Activated CD4-positive, alpha-beta memory T cell treated with anti-CD3 and anti-CD28 coated beads, Interleukin-2, amount 10 ng/mL, durations not matched to agents 7 days and 5 days (primary cell): ENCODE data around the gene LSM3. TPM values are rescaled to one million over a fixed set of nuclear protein-coding genes. Genes with fewer than 3 reads are reported as not detected.

ENCODE experiments used
- CTCF ChIA-PET: fragments of 350-600 bp; sonication (Branson Sonifier 250); formaldehyde crosslinking; loops from one replicate; lab custom pipeline; 2021; ENCODE audit warnings: antibody characterized with exemption, inconsistent platforms; lab: Charles Lee
- POLR2A ChIA-PET: fragments of 350-600 bp; sonication (Branson Sonifier 250); formaldehyde crosslinking; loops from one replicate; lab custom pipeline; 2021; ENCODE audit warnings: antibody characterized with exemption; lab: Charles Lee
- DNase-seq: peaks from one replicate; pipeline ENCODE4 v3.0.0-alpha.2; 2020
- H3K27ac Mint-ChIP-seq: one replicate; pipeline ENCODE4 v1.8.0; 2021; ENCODE audit warnings: mild to moderate bottlenecking, mixed read lengths
- H3K27me3 Mint-ChIP-seq: one replicate; pipeline ENCODE4 v1.8.0; 2021; ENCODE audit warnings: mixed read lengths
- H3K36me3 Mint-ChIP-seq: one replicate; pipeline ENCODE4 v1.8.0; 2021; ENCODE audit warnings: low read depth, mixed read lengths
- H3K4me1 Mint-ChIP-seq: one replicate; pipeline ENCODE4 v1.8.0; 2021; ENCODE audit warnings: mixed read lengths
- H3K4me3 Mint-ChIP-seq: one replicate; pipeline ENCODE4 v1.8.0; 2021; ENCODE audit warnings: mild to moderate bottlenecking, mixed read lengths
- H3K9me3 Mint-ChIP-seq: one replicate; pipeline ENCODE4 v1.8.0; 2021; ENCODE audit warnings: mixed read lengths
- total RNA-seq, 2 experiments: library from RNA; stranded (reverse); gene quantifications; one replicate each; pipeline ENCODE4 v1.2.3, GENCODE V29; 2021

Gene LSM3
- total RNA-seq, 2 experiments from 2014 or later: 14.2 to 14.3 TPM

- POLR2A ChIA-PET: interaction anchor here (0.7 to 2.0 kb wide), 3 partner anchors 8 to 26 kb away, joined by 3 to 11 read pairs (median 5); partner anchors contain the start of genes LSM3 and XPC
- no peak overlapping the region for H3K27ac Mint-ChIP-seq
These were observed 25.7 kb upstream of the LSM3 start for GRCh38 chr3:14152963-14153355.

DNA sequence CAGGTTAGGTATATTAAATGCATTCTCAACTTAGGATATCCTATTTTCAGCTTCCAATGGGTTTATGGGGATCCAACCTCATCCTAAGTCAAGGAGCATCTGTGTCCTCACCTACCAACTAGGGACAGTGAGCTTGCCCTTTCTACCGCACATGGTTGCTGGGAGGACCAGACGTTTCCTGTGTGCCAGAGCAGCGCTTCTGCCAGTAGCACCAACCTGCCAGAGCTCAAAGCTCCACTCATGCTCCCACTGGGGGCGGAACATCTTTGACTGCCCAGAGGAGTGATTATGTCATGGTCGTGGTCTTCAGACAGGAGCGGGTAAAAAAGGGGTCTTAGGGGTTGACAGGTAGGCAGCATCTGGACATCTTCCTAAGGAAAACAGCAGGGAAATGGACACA lies 25.0 kb upstream of the LSM3 start:
- H3K4me3 Mint-ChIP-seq: no peak overlapping the region
- H3K27ac Mint-ChIP-seq: no peak overlapping the region
- H3K36me3 Mint-ChIP-seq: peaks cover 44% of the 10 kb centered on the region
- CTCF ChIA-PET: interaction anchor here (1.9 kb wide), 1 partner anchor 50 kb away, joined by 12 read pairs; no protein-coding TSS in a partner anchor
- POLR2A ChIA-PET: interaction anchor here (1.1 to 2.0 kb wide), 2 partner anchors 25 to 30 kb away, joined by 4 to 11 read pairs; partner anchors contain the start of genes CHCHD4, LSM3, TMEM43 and XPC
- H3K4me1 Mint-ChIP-seq: no peaks in the 10 kb centered on the region
- H3K27me3 Mint-ChIP-seq: no peaks in the 10 kb centered on the region
- DNase-seq: no peak
- H3K9me3 Mint-ChIP-seq: no peaks in the 10 kb centered on the region

More at GRCh38 chr3:14152963-14153355, 25.7 kb upstream of the LSM3 start:
- no peak for DNase-seq
- CTCF ChIA-PET: interaction anchor here (0.6 to 1.9 kb wide), 4 partner anchors 8 to 51 kb away, joined by 3 to 12 read pairs (median 4); partner anchors contain the start of genes LSM3 and XPC
- H3K4me3 Mint-ChIP-seq: no peak overlapping the region
- no peaks in the 10 kb centered on the region for H3K9me3 Mint-ChIP-seq
- no peaks in the 10 kb centered on the region for H3K27me3 Mint-ChIP-seq
- no peaks in the 10 kb centered on the region for H3K4me1 Mint-ChIP-seq
- peaks cover 38% of the 10 kb centered on the region for H3K36me3 Mint-ChIP-seq

DNA sequence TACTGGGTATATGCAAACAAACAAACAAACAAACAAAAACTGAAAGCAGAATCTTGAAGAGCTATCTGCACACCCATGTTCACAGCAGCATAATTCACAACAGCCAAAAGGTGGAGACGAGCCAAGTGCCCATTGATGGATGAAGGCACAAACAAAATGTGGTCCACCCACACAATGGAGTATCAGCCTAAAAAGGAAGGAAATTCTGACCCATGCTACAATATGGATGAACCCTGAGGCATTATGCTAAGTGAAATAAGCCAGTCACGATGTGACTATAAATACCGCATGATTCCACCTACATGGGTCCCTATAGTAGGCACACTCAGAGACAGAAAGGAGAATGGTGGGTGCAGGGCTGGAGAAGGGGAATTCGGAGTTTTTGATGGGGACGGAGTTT lies 24.3 kb upstream of the LSM3 start:
- CTCF ChIA-PET: no interaction called here
- Mint-ChIP-seq H3K27ac (no peak overlapping the region), H3K27me3 (no peaks in the 10 kb centered on the region), H3K36me3 (peaks cover 50% of the 10 kb centered on the region), H3K4me3 (no peak overlapping the region), H3K4me1 (no peaks in the 10 kb centered on the region), H3K9me3 (no peaks in the 10 kb centered on the region)
- POLR2A ChIA-PET: interaction anchor here (1.1 to 2.0 kb wide), 2 partner anchors 24 to 30 kb away, joined by 4 to 11 read pairs; partner anchors contain the start of genes CHCHD4, LSM3, TMEM43 and XPC
- no peak for DNase-seq

- no peak for DNase-seq
- no peaks in the 10 kb centered on the region for H3K4me1 Mint-ChIP-seq
- no peaks in the 10 kb centered on the region for H3K9me3 Mint-ChIP-seq
- no peak overlapping the region for H3K4me3 Mint-ChIP-seq
- H3K27me3 Mint-ChIP-seq: no peaks in the 10 kb centered on the region
- H3K36me3 Mint-ChIP-seq: peaks cover 54% of the 10 kb centered on the region
- POLR2A ChIA-PET: no interaction called here
- H3K27ac Mint-ChIP-seq: no peak overlapping the region
- CTCF ChIA-PET: no interaction called here
These were observed 23.6 kb upstream of the LSM3 start for GRCh38 chr3:14154895-14155440.

DNA sequence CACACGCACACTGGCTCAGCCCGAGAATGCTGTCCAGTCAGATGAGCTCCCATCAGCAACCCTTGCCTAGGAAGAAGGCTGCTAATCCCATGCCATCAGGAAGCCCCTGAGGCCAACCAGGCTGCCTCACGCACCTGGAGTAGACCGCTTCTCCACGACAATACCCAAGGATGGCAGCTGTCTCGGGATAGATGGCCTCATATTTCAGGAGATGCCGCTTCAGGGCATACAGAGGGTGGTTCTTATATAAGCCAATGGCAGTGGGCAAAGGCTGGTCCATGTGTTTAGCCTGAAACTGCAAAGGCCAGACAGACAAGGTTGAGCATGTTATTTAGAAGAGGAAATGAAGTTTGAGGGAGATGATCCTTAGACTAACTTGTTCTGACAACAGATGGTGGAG lies 22.4 kb upstream of the LSM3 start:
- Mint-ChIP-seq H3K4me1 (no peaks in the 10 kb centered on the region), H3K9me3 (peaks cover 6% of the 10 kb centered on the region), H3K4me3 (no peak overlapping the region), H3K27ac (no peak overlapping the region), H3K36me3 (peaks cover 62% of the 10 kb centered on the region), H3K27me3 (no peaks in the 10 kb centered on the region)
- ChIA-PET CTCF (no interaction called here), POLR2A (interaction anchor here (2.1 kb wide), 1 partner anchor 22 kb away, joined by 9 read pairs; the partner anchor contains the start of genes LSM3 and XPC)
- DNase-seq: no peak

DNA sequence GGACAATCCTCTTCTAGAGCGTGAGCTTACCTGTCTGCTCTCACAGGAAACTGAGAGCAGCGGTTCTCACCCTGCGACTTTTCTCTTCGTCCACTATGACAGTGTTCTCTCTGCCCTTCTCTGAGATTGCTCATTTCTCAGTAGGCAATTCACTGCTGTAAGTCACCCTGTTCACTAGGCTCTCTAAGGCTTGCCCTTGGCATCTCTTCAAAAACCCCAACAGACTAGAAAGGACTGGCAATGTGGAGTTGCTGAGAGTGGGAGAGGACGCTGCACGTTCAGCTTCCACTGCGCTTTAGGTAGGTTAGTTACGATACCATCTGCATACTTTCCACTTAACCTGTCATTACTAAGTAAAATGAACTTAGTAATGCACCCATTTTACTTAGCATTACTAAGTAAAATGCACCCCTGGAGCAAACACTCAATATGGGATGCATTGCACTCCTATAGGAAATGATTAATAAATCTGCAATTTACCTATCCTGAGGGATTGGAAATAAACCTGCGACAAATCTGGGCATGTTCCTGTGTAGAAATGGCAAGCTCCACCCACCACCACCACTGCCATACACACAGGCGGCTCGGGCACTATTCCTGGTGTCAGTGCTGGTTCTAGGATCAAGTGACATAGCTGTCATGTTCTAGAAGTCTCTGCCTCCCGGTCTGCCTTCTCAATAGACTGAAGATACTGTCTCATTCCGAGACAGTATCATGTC lies 21.6 kb upstream of the LSM3 start:
- Mint-ChIP-seq H3K36me3 (peaks cover 70% of the 10 kb centered on the region), H3K27me3 (no peaks in the 10 kb centered on the region), H3K4me3 (no peak overlapping the region), H3K27ac (no peak overlapping the region), H3K4me1 (no peaks in the 10 kb centered on the region), H3K9me3 (peaks cover 12% of the 10 kb centered on the region)
- DNase-seq: no peak
- CTCF ChIA-PET: interaction anchor here (1.1 kb wide), 1 partner anchor 19 kb away, joined by 3 read pairs; no protein-coding TSS in a partner anchor
- POLR2A ChIA-PET: interaction anchor here (2.1 kb wide), 1 partner anchor 21 kb away, joined by 9 read pairs; the partner anchor contains the start of genes LSM3 and XPC

DNA sequence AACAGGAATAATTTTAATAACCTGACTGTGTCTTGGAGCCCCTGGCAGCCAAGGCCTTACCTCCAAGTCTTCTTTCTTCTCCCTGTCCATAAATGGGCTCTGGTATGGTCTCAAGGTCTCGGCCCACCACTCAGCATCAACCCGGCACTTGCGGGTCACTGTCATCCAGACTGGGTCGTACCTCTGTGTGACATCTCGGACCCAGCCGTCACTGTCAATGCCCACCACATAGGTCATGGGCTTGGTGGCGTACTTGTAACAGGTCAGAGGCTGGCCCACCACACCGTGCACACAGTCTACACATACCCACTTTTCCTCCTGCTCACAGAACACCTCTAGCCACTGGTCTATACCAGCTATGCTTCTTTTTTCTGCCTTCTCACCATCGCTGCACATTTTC lies 20.7 kb upstream of the LSM3 start:
- no peak for DNase-seq
- Mint-ChIP-seq H3K4me3 (no peak overlapping the region), H3K27me3 (no peaks in the 10 kb centered on the region), H3K4me1 (no peaks in the 10 kb centered on the region), H3K27ac (no peak overlapping the region), H3K9me3 (peaks cover 20% of the 10 kb centered on the region), H3K36me3 (peaks cover 74% of the 10 kb centered on the region)
- POLR2A ChIA-PET: interaction anchor here (2.1 kb wide), 1 partner anchor 20 kb away, joined by 9 read pairs; the partner anchor contains the start of genes LSM3 and XPC
- CTCF ChIA-PET: no interaction called here

DNA sequence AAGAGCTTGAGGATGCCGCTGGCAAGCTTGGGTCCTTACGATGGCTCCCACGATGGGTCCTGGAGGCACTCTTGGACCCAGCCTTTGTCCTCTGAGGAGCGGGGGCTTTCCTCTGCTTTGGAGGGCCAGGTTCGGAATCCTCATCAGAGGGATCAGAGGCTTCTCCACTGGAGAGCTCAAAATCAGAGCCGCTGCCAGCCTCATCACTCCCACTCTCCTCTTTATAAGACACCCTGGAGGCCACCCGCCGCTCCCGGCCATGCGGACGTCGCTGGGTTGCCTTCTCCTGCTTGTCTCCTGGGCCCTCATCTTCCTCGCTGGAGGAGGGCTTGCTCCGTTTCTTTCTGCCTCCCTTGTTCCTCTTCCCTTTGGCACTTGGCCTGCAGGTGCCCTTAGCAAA lies 20.2 kb upstream of the LSM3 start:
- Mint-ChIP-seq H3K4me1 (no peaks in the 10 kb centered on the region), H3K9me3 (peaks cover 20% of the 10 kb centered on the region), H3K27ac (no peak overlapping the region), H3K27me3 (no peaks in the 10 kb centered on the region), H3K4me3 (no peak overlapping the region), H3K36me3 (peaks cover 76% of the 10 kb centered on the region)
- ChIA-PET POLR2A (interaction anchor here (1.3 kb wide), 1 partner anchor 10 kb away, joined by 3 read pairs; no protein-coding TSS in a partner anchor), CTCF (no interaction called here)
- DNase-seq: no peak

DNA sequence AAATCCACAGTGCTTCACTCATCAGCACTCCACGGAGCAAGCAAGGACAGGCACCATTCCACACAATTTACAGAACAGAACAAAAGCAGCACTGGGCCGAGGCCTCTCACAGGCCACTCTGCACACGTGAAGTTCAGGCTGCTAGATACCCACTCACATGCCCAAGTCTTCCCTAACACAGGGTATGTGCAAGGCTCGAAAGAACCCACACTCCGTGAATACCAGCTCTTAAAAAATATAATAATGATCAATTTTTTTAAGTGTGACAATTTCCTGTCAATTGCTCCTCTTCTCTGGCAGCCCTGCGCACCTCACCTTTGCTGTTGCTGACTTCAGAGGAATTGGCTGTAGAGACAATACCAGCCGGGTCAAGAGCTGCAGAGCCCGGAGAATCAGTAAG lies 19.2 kb upstream of the LSM3 start:
- Mint-ChIP-seq H3K27me3 (no peaks in the 10 kb centered on the region), H3K27ac (no peak overlapping the region), H3K36me3 (peaks cover 76% of the 10 kb centered on the region), H3K9me3 (peaks cover 20% of the 10 kb centered on the region), H3K4me1 (no peaks in the 10 kb centered on the region), H3K4me3 (no peak overlapping the region)
- ChIA-PET POLR2A (interaction anchor here (1.3 to 5.1 kb wide), 2 partner anchors 11 to 19 kb away, joined by 3 to 18 read pairs; partner anchors contain the start of genes LSM3 and XPC), CTCF (no interaction called here)
- no peak for DNase-seq

DNA sequence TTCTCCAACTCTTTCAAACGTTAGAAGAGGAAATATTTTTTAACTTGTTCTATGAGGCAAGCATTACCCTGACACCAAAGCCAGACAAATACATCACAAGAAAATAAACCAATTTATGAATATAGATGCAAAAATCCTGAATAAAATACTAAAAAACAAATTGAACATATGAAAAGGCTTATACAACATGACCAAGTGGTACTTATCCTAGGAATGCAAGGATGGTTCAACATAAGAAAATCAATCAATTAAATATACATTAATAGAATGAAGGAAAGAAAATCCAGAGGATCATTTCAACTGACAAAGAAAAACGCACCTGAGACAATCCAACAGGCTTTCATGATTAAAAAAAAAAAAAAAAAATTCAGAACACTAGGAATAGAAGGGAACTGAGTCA lies 17.3 kb upstream of the LSM3 start:
- H3K4me3 Mint-ChIP-seq: no peak overlapping the region
- no peaks in the 10 kb centered on the region for H3K4me1 Mint-ChIP-seq
- H3K36me3 Mint-ChIP-seq: peaks cover 84% of the 10 kb centered on the region
- no peak for DNase-seq
- H3K27ac Mint-ChIP-seq: no peak overlapping the region
- H3K9me3 Mint-ChIP-seq: peaks cover 20% of the 10 kb centered on the region
- POLR2A ChIA-PET: interaction anchor here (5.1 kb wide), 1 partner anchor 17 kb away, joined by 18 read pairs; the partner anchor contains the start of genes LSM3 and XPC
- CTCF ChIA-PET: no interaction called here
- H3K27me3 Mint-ChIP-seq: no peaks in the 10 kb centered on the region

- no peak for DNase-seq
- H3K9me3 Mint-ChIP-seq: peaks cover 20% of the 10 kb centered on the region
- no peaks in the 10 kb centered on the region for H3K4me1 Mint-ChIP-seq
- POLR2A ChIA-PET: interaction anchor here (5.1 kb wide), 1 partner anchor 16 kb away, joined by 18 read pairs; the partner anchor contains the start of genes LSM3 and XPC
- no peaks in the 10 kb centered on the region for H3K27me3 Mint-ChIP-seq
- H3K36me3 Mint-ChIP-seq: peaks cover 89% of the 10 kb centered on the region
- H3K27ac Mint-ChIP-seq: no peak overlapping the region
- CTCF ChIA-PET: no interaction called here
- no peak overlapping the region for H3K4me3 Mint-ChIP-seq
These were observed 16.4 kb upstream of the LSM3 start for GRCh38 chr3:14162178-14162577.

DNA sequence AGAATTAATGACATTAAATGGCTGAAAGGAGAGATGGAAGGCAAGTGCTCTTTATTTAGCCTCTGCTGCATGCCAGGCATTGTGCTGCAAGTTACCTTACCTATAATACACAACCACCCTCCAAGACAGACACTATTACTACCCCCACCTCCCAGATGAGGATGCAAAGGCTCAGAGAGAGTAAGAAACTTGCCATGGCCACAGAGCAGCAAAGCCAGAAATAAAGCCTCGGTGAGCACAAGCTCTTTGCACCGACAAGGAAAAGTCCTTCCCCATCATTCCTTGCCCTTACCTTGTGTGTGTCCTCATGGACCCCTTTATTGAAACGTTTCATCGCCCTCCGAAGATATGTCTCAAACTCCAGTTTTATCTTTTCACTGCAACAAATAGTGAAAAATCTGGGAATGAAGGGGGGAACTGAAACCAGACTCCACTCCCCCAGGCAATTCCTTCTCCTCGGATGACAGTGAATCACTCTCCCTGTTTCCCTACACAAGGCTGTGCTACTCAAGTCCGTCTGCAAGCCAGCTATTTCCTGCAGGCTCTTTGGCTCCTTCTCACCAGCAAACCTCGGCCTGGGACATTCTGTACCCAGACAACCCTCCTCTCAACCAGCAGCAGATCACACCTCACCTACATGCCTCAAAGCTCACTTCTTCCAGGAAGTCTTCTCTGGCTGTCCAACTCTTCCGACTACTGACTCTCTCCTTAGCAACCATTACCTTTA lies 11.6 kb upstream of the LSM3 start:
- H3K4me3 Mint-ChIP-seq: no peak overlapping the region
- CTCF ChIA-PET: interaction anchor here (0.8 kb wide), 1 partner anchor 14 kb away, joined by 3 read pairs; no protein-coding TSS in a partner anchor
- H3K9me3 Mint-ChIP-seq: peaks cover 8% of the 10 kb centered on the region
- H3K4me1 Mint-ChIP-seq: peaks cover 7% of the 10 kb centered on the region
- POLR2A ChIA-PET: interaction anchor here (1.7 kb wide), 1 partner anchor 12 kb away, joined by 7 read pairs; the partner anchor contains the start of genes LSM3 and XPC
- no peak for DNase-seq
- H3K27me3 Mint-ChIP-seq: no peaks in the 10 kb centered on the region
- no peak overlapping the region for H3K27ac Mint-ChIP-seq
- peaks cover 88% of the 10 kb centered on the region for H3K36me3 Mint-ChIP-seq
